Trophoblast cell (in vitro differentiated cells and primary cell): ENCODE data around the gene TBL1X.

Experiments
- DNase-seq, 2 donors: peaks; one replicate each; pipeline ENCODE4 v3.0.0-alpha.2; 2016
- H2AFZ ChIP-seq: 2 replicates; pipeline ENCODE4 v1.6.1; 2013; ENCODE audit warnings: low read length, moderate library complexity, mild to moderate bottlenecking; ENCODE audit not compliant: insufficient read depth, poor library complexity
- H2AK5ac ChIP-seq: 2 replicates; pipeline ENCODE4 v1.6.1; 2013; ENCODE audit warnings: mild to moderate bottlenecking, low read length
- H2BK120ac ChIP-seq: 2 replicates; pipeline ENCODE4 v1.6.1; 2013; ENCODE audit warnings: low read length, mild to moderate bottlenecking, moderate library complexity; ENCODE audit not compliant: insufficient read depth, poor library complexity
- H2BK12ac ChIP-seq: 2 replicates; pipeline ENCODE4 v1.6.1; 2013; ENCODE audit warnings: mild to moderate bottlenecking, low read length, moderate library complexity
- H2BK5ac ChIP-seq: 2 replicates; pipeline ENCODE4 v1.6.1; 2013; ENCODE audit warnings: low read length, low read depth, moderate library complexity, mild to moderate bottlenecking; ENCODE audit not compliant: poor library complexity
- H3K14ac ChIP-seq: 2 replicates; pipeline ENCODE4 v1.6.1; 2013; ENCODE audit warnings: mild to moderate bottlenecking, low read length
- H3K18ac ChIP-seq: 2 replicates; pipeline ENCODE4 v1.6.1; 2013; ENCODE audit warnings: mild to moderate bottlenecking, low read length
- H3K23ac ChIP-seq: 2 replicates; pipeline ENCODE4 v1.6.1; 2013; ENCODE audit warnings: low read length
- H3K27ac ChIP-seq: 2 replicates; pipeline ENCODE4 v1.5.1; 2013; ENCODE audit warnings: low read depth, mild to moderate bottlenecking, inconsistent platforms, low read length, moderate library complexity
- H3K27me3 ChIP-seq: 2 replicates; pipeline ENCODE4 v1.6.1; 2013; ENCODE audit warnings: inconsistent platforms, mild to moderate bottlenecking, low read length, moderate library complexity; ENCODE audit not compliant: insufficient read depth
- H3K36me3 ChIP-seq, 2 experiments: 1 replicate in 1 of 2; 2 replicates in 1 of 2; pipeline ENCODE4 v1.6.1; 2013; ENCODE audit warnings: low read length in 2 of 2, mild to moderate bottlenecking in 2 of 2, moderate library complexity in 1 of 2; ENCODE audit not compliant: insufficient read depth in 2 of 2, control insufficient read depth in 1 of 2
- H3K4ac ChIP-seq: 2 replicates; pipeline ENCODE4 v1.6.1; 2013; ENCODE audit warnings: low read depth, mild to moderate bottlenecking, low read length, moderate library complexity
- H3K4me1 ChIP-seq, 2 experiments: 1 replicate in 1 of 2; 2 replicates in 1 of 2; pipeline ENCODE4 v1.6.1; 2013; ENCODE audit warnings: low read length in 2 of 2, mild to moderate bottlenecking in 2 of 2, moderate library complexity in 1 of 2; ENCODE audit not compliant: insufficient read depth in 2 of 2, control insufficient read depth in 1 of 2
- H3K4me2 ChIP-seq: 2 replicates; pipeline ENCODE4 v1.6.1; 2013; ENCODE audit warnings: inconsistent platforms, mild to moderate bottlenecking, low read length, moderate library complexity
- H3K4me3 ChIP-seq: 2 replicates; pipeline ENCODE4 v1.5.1; 2013; ENCODE audit warnings: mild to moderate bottlenecking, low read depth, low read length, inconsistent platforms
- H3K79me1 ChIP-seq: one replicate; pipeline ENCODE4 v1.6.1; 2013; ENCODE audit warnings: low read length
- H3K79me2 ChIP-seq: 2 replicates; pipeline ENCODE4 v1.6.1; 2013; ENCODE audit warnings: low read length, mild to moderate bottlenecking; ENCODE audit not compliant: control insufficient read depth, insufficient read depth, poor library complexity
- H3K9ac ChIP-seq: 2 replicates; pipeline ENCODE4 v1.6.1; 2013; ENCODE audit warnings: mild to moderate bottlenecking, low read length
- H3K9me3 ChIP-seq: 2 replicates; pipeline ENCODE4 v1.6.1; 2013; ENCODE audit warnings: low read depth, mild to moderate bottlenecking, control low read depth, inconsistent platforms, low read length; ENCODE audit not compliant: insufficient read depth
- H4K12ac ChIP-seq: 2 replicates; pipeline ENCODE4 v1.6.1; 2013; ENCODE audit warnings: low read depth, mild to moderate bottlenecking, low read length, moderate library complexity
- H4K8ac ChIP-seq: 2 replicates; pipeline ENCODE4 v1.6.1; 2013; ENCODE audit warnings: low read depth, mild to moderate bottlenecking, low read length, moderate library complexity
- H4K91ac ChIP-seq: one replicate; pipeline ENCODE4 v1.6.1; 2013; ENCODE audit warnings: low read depth, mild to moderate bottlenecking, low read length, moderate library complexity
- WGBS: extraction: QIAGEN DNeasy Blood & Tissue Kit; methylation state at CpG from one replicate; pipeline ENCODE4 v1.1.7; 2013; ENCODE audit warnings: missing lambda C conversion rate; ENCODE audit not compliant: insufficient read length, insufficient coverage; ENCODE audit errors: extremely low coverage; 5-methylcytosine and 5-hydroxymethylcytosine counted together

The TBL1X gene

DNA sequence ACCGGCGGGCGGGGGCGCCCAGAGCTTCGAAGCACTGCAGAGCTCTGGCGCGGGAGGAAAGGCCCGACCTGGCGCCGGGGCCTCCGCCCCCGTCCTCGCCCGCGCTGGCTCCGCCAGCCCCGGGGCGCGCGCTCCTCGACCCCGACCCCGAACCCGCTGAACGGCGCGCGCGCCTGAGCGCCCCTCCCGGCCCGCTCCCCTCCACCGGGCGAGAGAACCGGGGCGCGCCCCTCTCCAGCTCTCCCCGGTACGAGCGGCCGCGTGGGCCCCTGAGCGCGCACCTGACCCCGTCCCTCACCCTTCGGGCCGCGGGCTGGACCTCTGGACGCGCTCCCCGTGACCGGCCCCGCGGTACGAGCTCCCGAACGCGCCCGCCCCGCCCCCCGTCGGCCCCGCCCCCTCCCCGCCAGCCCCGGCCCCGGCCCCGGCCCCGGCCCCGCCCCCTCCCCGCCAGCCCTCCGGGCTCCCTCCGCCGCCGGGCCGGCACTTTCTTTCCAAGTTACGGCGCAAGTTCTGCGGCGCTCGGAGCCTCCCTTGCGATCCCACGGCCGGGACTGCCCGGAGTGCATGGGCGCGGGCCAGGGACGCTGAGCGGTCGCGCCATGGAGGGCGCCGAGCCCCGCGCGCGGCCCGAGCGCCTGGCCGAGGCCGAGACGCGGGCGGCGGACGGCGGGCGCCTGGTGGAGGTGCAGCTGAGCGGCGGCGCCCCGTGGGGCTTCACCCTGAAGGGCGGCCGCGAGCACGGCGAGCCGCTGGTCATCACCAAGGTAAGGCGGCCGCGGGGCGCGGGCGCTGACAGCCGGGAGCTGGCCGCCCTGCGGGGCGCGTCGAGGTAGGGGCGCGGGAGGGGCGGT is 321.3 kb downstream of the TBL1X start, which contains the start of gene SHROOM2:
Gene SHROOM2 (plus strand): TSS at position 486 of the 854 bp plus-strand sequence. CDS start 117 bp downstream, at position 603.
- peak within 1 kb of the TSS; percentile 98 for H3K18ac ChIP-seq
- H3K4me3 ChIP-seq: peak within 1 kb of the TSS; percentile 86
- peaks cover 11% of the 10 kb centered on the region in 2 experiments for H3K4me1 ChIP-seq
- H2BK12ac ChIP-seq: peak within 1 kb of the TSS; percentile 49
- no peak within 1 kb of the TSS for H3K23ac ChIP-seq
- peaks cover 16% of the 10 kb centered on the region for H3K79me2 ChIP-seq
- no peaks in the 10 kb centered on the region for H3K27me3 ChIP-seq
- DNase-seq: peak in 1 of 2 donors; percentile 20
- peak within 1 kb of the TSS; percentile 86 for H2BK5ac ChIP-seq
- no CpG with 5 or more reads among the region's 132 CpGs for WGBS
- H3K9me3 ChIP-seq: no peaks in the 10 kb centered on the region
- peak within 1 kb of the TSS; percentile 91 for H2BK120ac ChIP-seq
- H4K12ac ChIP-seq: peak within 1 kb of the TSS; percentile 54
- peak within 1 kb of the TSS; percentile 83 for H4K91ac ChIP-seq
- peak within 1 kb of the TSS; percentile 37 for H2AK5ac ChIP-seq
- no peaks in the 10 kb centered on the region for H3K36me3 ChIP-seq
- peak within 1 kb of the TSS; percentile 91 for H3K4ac ChIP-seq
- peaks cover 9% of the 10 kb centered on the region for H3K79me1 ChIP-seq
- peak within 1 kb of the TSS; percentile 81 for H3K4me2 ChIP-seq
- H3K14ac ChIP-seq: peak within 1 kb of the TSS; percentile 82
- H3K27ac ChIP-seq: peak within 1 kb of the TSS; percentile 83
- H4K8ac ChIP-seq: peak within 1 kb of the TSS; percentile 70
- peak within 1 kb of the TSS; percentile 86 for H3K9ac ChIP-seq
- peak within 1 kb of the TSS; percentile 71 for H2AFZ ChIP-seq

- Histone ChIP-seq H3K18ac (peak overlapping the region; percentile 84), H3K23ac (no peak overlapping the region), H4K12ac (no peak overlapping the region), H4K8ac (peak overlapping the region; percentile 65), H3K79me1 (peaks cover 9% of the 10 kb centered on the region), H3K79me2 (peaks cover 16% of the 10 kb centered on the region), H2AK5ac (no peak overlapping the region), H2BK120ac (peak overlapping the region; percentile 91), H4K91ac (peak overlapping the region; percentile 83), H3K9ac (peak overlapping the region; percentile 86), H2AFZ (peak overlapping the region; percentile 63), H2BK12ac (no peak overlapping the region), H3K14ac (peak overlapping the region; percentile 80), H3K27me3 (no peaks in the 10 kb centered on the region), H2BK5ac (peak overlapping the region; percentile 86), H3K4me2 (peak overlapping the region; percentile 81), H3K27ac (peak overlapping the region; percentile 83), H3K4me3 (peak overlapping the region; percentile 86), H3K4ac (peak overlapping the region; percentile 91), H3K9me3 (no peaks in the 10 kb centered on the region), H3K36me3 (no peaks in the 10 kb centered on the region), H3K4me1 (peaks cover 11 to 13% of the 10 kb centered on the region in 2 experiments)
- no CpG with 5 or more reads among the region's 45 CpGs for WGBS
- DNase-seq: peak in 1 of 2 donors; percentile 18
Observed at GRCh38 chrX:9786798-9787635, 322.2 kb downstream of the TBL1X start.

DNA sequence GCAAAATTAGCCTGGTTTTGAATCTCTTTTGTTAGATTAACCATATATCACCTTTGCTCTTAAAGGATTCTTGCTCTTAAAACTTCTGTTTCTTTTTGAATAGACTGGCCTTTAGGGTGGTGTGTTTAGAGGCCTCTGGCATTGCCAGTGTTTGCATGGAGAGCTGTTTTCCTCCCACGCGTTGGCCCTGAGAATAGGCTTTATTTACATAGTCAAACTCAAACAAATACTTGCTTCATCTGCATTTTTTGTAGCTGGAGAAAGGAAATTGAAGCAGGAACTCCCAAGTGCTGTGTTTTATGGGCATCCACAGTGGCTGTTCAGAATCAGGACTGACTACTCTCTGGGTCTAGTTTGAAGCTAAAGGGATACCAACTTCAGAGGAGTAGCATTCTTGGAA is 324.1 kb downstream of the TBL1X start:
- no peak overlapping the region for H3K9ac ChIP-seq
- H3K14ac ChIP-seq: no peak overlapping the region
- H3K27ac ChIP-seq: peak overlapping the region; percentile 39
- H3K79me2 ChIP-seq: peaks cover 16% of the 10 kb centered on the region
- H3K23ac ChIP-seq: no peak overlapping the region
- H3K4me2 ChIP-seq: peak overlapping the region; percentile 54
- no peaks in the 10 kb centered on the region for H3K27me3 ChIP-seq
- DNase-seq: no peak
- no peak overlapping the region for H2BK120ac ChIP-seq
- no peaks in the 10 kb centered on the region for H3K9me3 ChIP-seq
- H3K4me3 ChIP-seq: no peak overlapping the region
- no peak overlapping the region for H3K18ac ChIP-seq
- H2AFZ ChIP-seq: no peak overlapping the region
- no peak overlapping the region for H2AK5ac ChIP-seq
- H2BK12ac ChIP-seq: no peak overlapping the region
- WGBS: no CpG with 5 or more reads among the region's 2 CpGs
- no peak overlapping the region for H2BK5ac ChIP-seq
- peak overlapping the region; percentile 62 for H3K4ac ChIP-seq
- H3K4me1 ChIP-seq: peaks cover 13 to 16% of the 10 kb centered on the region in 2 experiments
- H4K91ac ChIP-seq: no peak overlapping the region
- H4K12ac ChIP-seq: no peak overlapping the region
- no peaks in the 10 kb centered on the region for H3K36me3 ChIP-seq
- no peak overlapping the region for H4K8ac ChIP-seq
- H3K79me1 ChIP-seq: peaks cover 9% of the 10 kb centered on the region

- no peaks in the 10 kb centered on the region for H3K27me3 ChIP-seq
- H4K12ac ChIP-seq: no peak overlapping the region
- H3K23ac ChIP-seq: no peak overlapping the region
- peak overlapping the region; percentile 5 for H3K4ac ChIP-seq
- H2BK12ac ChIP-seq: no peak overlapping the region
- H3K79me2 ChIP-seq: peaks cover 16% of the 10 kb centered on the region
- H2AK5ac ChIP-seq: no peak overlapping the region
- H4K91ac ChIP-seq: no peak overlapping the region
- H3K27ac ChIP-seq: no peak overlapping the region
- no peak overlapping the region for H3K9ac ChIP-seq
- H2BK120ac ChIP-seq: no peak overlapping the region
- H2AFZ ChIP-seq: no peak overlapping the region
- no peak for DNase-seq
- no peaks in the 10 kb centered on the region for H3K36me3 ChIP-seq
- WGBS: no CpG with 5 or more reads among the region's 5 CpGs
- H3K18ac ChIP-seq: no peak overlapping the region
- no peak overlapping the region for H3K4me3 ChIP-seq
- H3K4me2 ChIP-seq: peak overlapping the region; percentile 54
- H2BK5ac ChIP-seq: no peak overlapping the region
- H3K4me1 ChIP-seq: peaks cover 13 to 16% of the 10 kb centered on the region in 2 experiments
- no peaks in the 10 kb centered on the region for H3K9me3 ChIP-seq
- H3K79me1 ChIP-seq: peaks cover 9% of the 10 kb centered on the region
- H4K8ac ChIP-seq: no peak overlapping the region
- H3K14ac ChIP-seq: no peak overlapping the region
Observed at GRCh38 chrX:9789555-9789954, 324.7 kb downstream of the TBL1X start.
